Prostate gland (tissue), 2 donors: ENCODE measurements around the gene KANTR.
"Not testable (repeated sequence)": the region's sequence is repeated elsewhere in the genome, so short reads cannot be mapped to it uniquely, and the experiment has no call there.

ENCODE experiments used
- CTCF ChIP-seq, 4 experiments: fragments of 200-600 bp in 2 of 4; fragments of 450-650 bp in 2 of 4; sonication (generic) in 2 of 4; IDR thresholded peaks; 1 replicate in 3 of 4; 2 replicates in 1 of 4; pipeline ENCODE4 v1.5.1; 2016 to 2019; ENCODE audit warnings: antibody characterized with exemption in 4 of 4, mild to moderate bottlenecking in 2 of 4, moderate library complexity in 2 of 4
- POLR2A ChIP-seq: fragments of 450-650 bp; IDR thresholded peaks from one replicate; pipeline ENCODE4 v1.6.1; 2016; ENCODE audit warnings: antibody characterized with exemption, mild to moderate bottlenecking
- POLR2AphosphoS5 ChIP-seq: sonication (generic); formaldehyde crosslinking; IDR thresholded peaks from one replicate; pipeline ENCODE4 v1.6.1; 2017; ENCODE audit warnings: antibody characterized with exemption

- TF ChIP-seq CTCF (IDR thresholded peaks at IDR 0.05); POLR2A; POLR2AphosphoS5: not testable (repeated sequence)
Observed at GRCh38 chrX:53164566-53164965, 70.6 kb downstream of the KANTR start.
